HUDEP-2 (cell line): Measurements from ENCODE around the gene MRC2.
"Not testable (repeated sequence)": the region's sequence is repeated elsewhere in the genome, so short reads cannot be mapped to it uniquely, and the experiment has no call there.

ENCODE experiments used
- DNase-seq, 76 experiments: peaks; one replicate each; lab custom pipeline; 2025; ENCODE audit not compliant: unreplicated experiment in 76 of 76; lab: John Stamatoyannopoulos, UW

Gene MRC2

GRCh38 chr17:62678214-62678919, 50.9 kb downstream of the MRC2 start:
- no peak for DNase-seq

GRCh38 chr17:62679866-62680377, 52.5 kb downstream of the MRC2 start:
- DNase-seq: no peak

GRCh38 chr17:62680541-62681052, 53.1 kb downstream of the MRC2 start:
- DNase-seq: no peak

- peak in 4 of 76 experiments; percentile 22 to 36 (median 30) for DNase-seq
Observed at GRCh38 chr17:62681061-62681938, 53.8 kb downstream of the MRC2 start.

GRCh38 chr17:62681939-62682381, 54.5 kb downstream of the MRC2 start:
- no peak for DNase-seq

- no peak for DNase-seq
Observed at GRCh38 chr17:62684179-62684578, 56.7 kb downstream of the MRC2 start.

- DNase-seq: no peak
Observed at GRCh38 chr17:62687997-62688396, 60.5 kb downstream of the MRC2 start.

- no peak for DNase-seq
Observed at GRCh38 chr17:62688398-62689160, 61.1 kb downstream of the MRC2 start.

- DNase-seq: no peak
Observed at GRCh38 chr17:62689441-62690167, 62.1 kb downstream of the MRC2 start.

GRCh38 chr17:62690168-62690897, 62.9 kb downstream of the MRC2 start:
- no peak for DNase-seq

- not testable (repeated sequence) for DNase-seq
Observed at GRCh38 chr17:62691589-62691915, 64.1 kb downstream of the MRC2 start.

- peak in 2 of 76 experiments; percentile 12 to 28 for DNase-seq
Observed at GRCh38 chr17:62692159-62692651, 64.7 kb downstream of the MRC2 start.

- DNase-seq: peak in 68 of 76 experiments; percentile 23 to 87 (median 68)
Observed at GRCh38 chr17:62692721-62693431, 65.4 kb downstream of the MRC2 start.

- no peak for DNase-seq
Observed at GRCh38 chr17:62693616-62694409, 66.3 kb downstream of the MRC2 start.

- peak in 1 of 76 experiments; percentile 13 for DNase-seq
Observed at GRCh38 chr17:62695093-62695738, 67.7 kb downstream of the MRC2 start.

- no peak for DNase-seq
Observed at GRCh38 chr17:62696256-62696655, 68.8 kb downstream of the MRC2 start.
